ENCODE data around the gene ASPHD2.

Gene ASPHD2

DNA sequence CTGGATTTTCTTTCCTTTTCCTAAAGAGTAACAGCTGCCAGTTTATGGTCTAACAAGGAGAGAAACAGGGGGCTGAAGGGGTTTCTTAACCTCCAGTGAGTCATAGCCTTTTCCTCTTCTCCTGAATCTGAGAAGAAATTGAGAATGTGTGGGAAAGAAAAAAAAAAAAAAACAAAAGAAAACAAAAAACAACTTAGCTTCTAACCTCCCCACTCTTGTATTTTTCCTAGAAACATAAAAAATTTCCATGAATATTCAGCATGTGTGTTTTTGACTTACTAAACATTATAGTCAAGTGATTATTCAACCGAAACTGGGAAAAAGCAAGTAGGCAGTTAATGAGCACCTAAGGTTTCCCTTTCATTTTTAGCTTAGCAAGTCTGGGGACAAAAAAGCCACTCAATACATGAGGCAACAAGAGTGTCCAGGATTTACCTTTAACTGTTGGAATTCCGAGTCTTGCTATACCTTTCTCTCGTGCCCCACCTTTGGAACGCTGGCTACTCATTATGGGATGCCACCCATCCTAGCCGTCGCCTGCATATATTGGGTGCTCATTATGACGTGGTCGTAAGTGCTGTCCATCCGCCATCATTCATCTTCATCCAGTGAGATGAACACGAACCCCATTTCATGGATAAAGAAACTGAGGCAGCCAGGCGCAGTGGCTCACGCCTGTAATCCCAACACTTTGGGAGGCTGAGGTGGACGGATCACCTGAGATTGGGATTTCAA is 2.4 kb downstream of the ASPHD2 start:
- no peak for ATAC-seq
- TF ChIP-seq CSDC2 (CRISPR knock-in tag; IDR thresholded peaks at IDR 0.05) (no peak), TSHZ2 (CRISPR knock-in tag; IDR thresholded peaks at IDR 0.05) (no peak), TCF4 (CRISPR knock-in tag; IDR thresholded peaks at IDR 0.05; ENCODE audit: borderline replicate concordance) (no peak)

DNA sequence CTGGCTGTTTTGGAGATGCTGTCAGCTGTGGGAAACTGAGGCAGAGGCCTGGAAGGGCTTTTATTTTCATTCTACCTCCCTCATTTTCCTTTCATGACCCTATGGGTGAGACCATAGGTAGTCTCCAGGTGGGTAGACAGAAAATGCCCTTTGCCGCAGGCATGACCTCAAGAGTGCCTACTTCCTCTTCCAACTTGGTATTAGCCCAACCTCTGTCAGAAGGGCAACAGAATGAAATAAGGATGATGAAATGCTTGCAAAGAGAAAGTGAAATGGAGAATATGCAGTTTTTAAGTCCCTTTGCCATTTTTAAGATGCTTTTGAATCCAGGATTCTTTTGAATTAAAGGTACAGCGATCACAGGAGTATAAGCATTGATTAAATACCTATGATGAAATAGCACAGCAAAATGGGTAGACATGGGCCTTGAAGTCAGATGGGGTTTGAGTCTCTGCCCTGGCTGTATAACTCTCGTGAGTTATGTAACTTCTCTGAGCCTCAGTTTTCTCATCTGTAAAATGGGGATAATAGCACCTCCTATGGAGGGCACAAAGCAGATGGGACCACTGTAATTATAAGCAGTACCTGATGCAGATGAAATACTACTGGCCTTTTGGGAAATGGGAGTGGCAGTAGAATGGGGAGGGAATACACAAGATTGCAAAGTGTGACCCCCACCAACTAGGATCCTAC is 3.7 kb downstream of the ASPHD2 start:
- TF ChIP-seq PPARA (CRISPR knock-in tag; IDR thresholded peaks at IDR 0.05; ENCODE audit: borderline replicate concordance), result no peak
- TF ChIP-seq CSRNP3 (CRISPR knock-in tag; IDR thresholded peaks at IDR 0.05), result no peak
- TF ChIP-seq SNAI2 (CRISPR knock-in tag; IDR thresholded peaks at IDR 0.05), result no peak
- no peak for TF ChIP-seq ZFP3 (CRISPR knock-in tag; IDR thresholded peaks at IDR 0.05)
- no peak for TF ChIP-seq ZNF8 (CRISPR knock-in tag; IDR thresholded peaks at IDR 0.05)
- TF ChIP-seq, protein P1, sequence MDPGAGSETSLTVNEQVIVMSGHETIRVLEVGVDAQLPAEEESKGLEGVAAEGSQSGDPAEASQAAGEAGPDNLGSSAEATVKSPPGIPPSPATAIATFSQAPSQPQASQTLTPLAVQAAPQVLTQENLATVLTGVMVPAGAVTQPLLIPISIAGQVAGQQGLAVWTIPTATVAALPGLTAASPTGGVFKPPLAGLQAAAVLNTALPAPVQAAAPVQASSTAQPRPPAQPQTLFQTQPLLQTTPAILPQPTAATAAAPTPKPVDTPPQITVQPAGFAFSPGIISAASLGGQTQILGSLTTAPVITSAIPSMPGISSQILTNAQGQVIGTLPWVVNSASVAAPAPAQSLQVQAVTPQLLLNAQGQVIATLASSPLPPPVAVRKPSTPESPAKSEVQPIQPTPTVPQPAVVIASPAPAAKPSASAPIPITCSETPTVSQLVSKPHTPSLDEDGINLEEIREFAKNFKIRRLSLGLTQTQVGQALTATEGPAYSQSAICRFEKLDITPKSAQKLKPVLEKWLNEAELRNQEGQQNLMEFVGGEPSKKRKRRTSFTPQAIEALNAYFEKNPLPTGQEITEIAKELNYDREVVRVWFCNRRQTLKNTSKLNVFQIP (CRISPR knock-in tag; IDR thresholded peaks at IDR 0.05; ENCODE audit: borderline replicate concordance, low read depth), result no peak
- TF ChIP-seq TOX (CRISPR knock-in tag; IDR thresholded peaks at IDR 0.05; ENCODE audit: borderline replicate concordance), result no peak
- TF ChIP-seq ISL1 (CRISPR knock-in tag; IDR thresholded peaks at IDR 0.05), result no peak
- TF ChIP-seq ESRRG (CRISPR knock-in tag; IDR thresholded peaks at IDR 0.05), result no peak
- TF ChIP-seq BACH2 (CRISPR knock-in tag; IDR thresholded peaks at IDR 0.05; ENCODE audit: borderline replicate concordance), result no peak
- no peak for TF ChIP-seq TSHZ2 (CRISPR knock-in tag; IDR thresholded peaks at IDR 0.05)
- TF ChIP-seq, protein P2, sequence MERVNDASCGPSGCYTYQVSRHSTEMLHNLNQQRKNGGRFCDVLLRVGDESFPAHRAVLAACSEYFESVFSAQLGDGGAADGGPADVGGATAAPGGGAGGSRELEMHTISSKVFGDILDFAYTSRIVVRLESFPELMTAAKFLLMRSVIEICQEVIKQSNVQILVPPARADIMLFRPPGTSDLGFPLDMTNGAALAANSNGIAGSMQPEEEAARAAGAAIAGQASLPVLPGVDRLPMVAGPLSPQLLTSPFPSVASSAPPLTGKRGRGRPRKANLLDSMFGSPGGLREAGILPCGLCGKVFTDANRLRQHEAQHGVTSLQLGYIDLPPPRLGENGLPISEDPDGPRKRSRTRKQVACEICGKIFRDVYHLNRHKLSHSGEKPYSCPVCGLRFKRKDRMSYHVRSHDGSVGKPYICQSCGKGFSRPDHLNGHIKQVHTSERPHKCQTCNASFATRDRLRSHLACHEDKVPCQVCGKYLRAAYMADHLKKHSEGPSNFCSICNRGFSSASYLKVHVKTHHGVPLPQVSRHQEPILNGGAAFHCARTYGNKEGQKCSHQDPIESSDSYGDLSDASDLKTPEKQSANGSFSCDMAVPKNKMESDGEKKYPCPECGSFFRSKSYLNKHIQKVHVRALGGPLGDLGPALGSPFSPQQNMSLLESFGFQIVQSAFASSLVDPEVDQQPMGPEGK (CRISPR knock-in tag; IDR thresholded peaks at IDR 0.05; ENCODE audit: borderline replicate concordance), result no peak
- no peak for TF ChIP-seq ZNF565 (CRISPR knock-in tag; conservative IDR thresholded peaks at IDR 0.05; ENCODE audit: low read depth)
- no peak for TF ChIP-seq RARB (CRISPR knock-in tag; IDR thresholded peaks at IDR 0.05)
- TF ChIP-seq ZC3H10 (CRISPR knock-in tag; IDR thresholded peaks at IDR 0.05), result no peak
- no peak for TF ChIP-seq CSDC2 (CRISPR knock-in tag; IDR thresholded peaks at IDR 0.05)
- TF ChIP-seq ZNF70 (CRISPR knock-in tag; IDR thresholded peaks at IDR 0.05), result no peak
- ATAC-seq, result no peak

GRCh38 chr22:26433805-26434204 is 4.7 kb downstream of the ASPHD2 start:
- no peak for ATAC-seq
- no peak for TF ChIP-seq ESRRG (CRISPR knock-in tag; IDR thresholded peaks at IDR 0.05)
- TF ChIP-seq CREB5 (CRISPR knock-in tag; IDR thresholded peaks at IDR 0.05; ENCODE audit: low read depth), result no peak
- no peak for TF ChIP-seq ZNF70 (CRISPR knock-in tag; IDR thresholded peaks at IDR 0.05)
- no peak for TF ChIP-seq ISL1 (CRISPR knock-in tag; IDR thresholded peaks at IDR 0.05)
- no peak for TF ChIP-seq ZNF8 (CRISPR knock-in tag; IDR thresholded peaks at IDR 0.05)
- TF ChIP-seq ZNF565 (CRISPR knock-in tag; conservative IDR thresholded peaks at IDR 0.05; ENCODE audit: low read depth), result no peak
- no peak for TF ChIP-seq SNAI2 (CRISPR knock-in tag; IDR thresholded peaks at IDR 0.05)
- no peak for TF ChIP-seq ZC3H10 (CRISPR knock-in tag; IDR thresholded peaks at IDR 0.05)
- TF ChIP-seq, protein P2 (CRISPR knock-in tag; IDR thresholded peaks at IDR 0.05; ENCODE audit: borderline replicate concordance), result no peak
- TF ChIP-seq, protein P1 (CRISPR knock-in tag; IDR thresholded peaks at IDR 0.05; ENCODE audit: borderline replicate concordance, low read depth), result no peak
